ENCODE results near the gene KCNMA1. TPM values are rescaled to one million over a fixed set of nuclear protein-coding genes. Genes with fewer than 3 reads are reported as not detected.

KCNMA1 gene
- total RNA-seq, 1 donor from 2014 or later: 30.1 TPM

DNA sequence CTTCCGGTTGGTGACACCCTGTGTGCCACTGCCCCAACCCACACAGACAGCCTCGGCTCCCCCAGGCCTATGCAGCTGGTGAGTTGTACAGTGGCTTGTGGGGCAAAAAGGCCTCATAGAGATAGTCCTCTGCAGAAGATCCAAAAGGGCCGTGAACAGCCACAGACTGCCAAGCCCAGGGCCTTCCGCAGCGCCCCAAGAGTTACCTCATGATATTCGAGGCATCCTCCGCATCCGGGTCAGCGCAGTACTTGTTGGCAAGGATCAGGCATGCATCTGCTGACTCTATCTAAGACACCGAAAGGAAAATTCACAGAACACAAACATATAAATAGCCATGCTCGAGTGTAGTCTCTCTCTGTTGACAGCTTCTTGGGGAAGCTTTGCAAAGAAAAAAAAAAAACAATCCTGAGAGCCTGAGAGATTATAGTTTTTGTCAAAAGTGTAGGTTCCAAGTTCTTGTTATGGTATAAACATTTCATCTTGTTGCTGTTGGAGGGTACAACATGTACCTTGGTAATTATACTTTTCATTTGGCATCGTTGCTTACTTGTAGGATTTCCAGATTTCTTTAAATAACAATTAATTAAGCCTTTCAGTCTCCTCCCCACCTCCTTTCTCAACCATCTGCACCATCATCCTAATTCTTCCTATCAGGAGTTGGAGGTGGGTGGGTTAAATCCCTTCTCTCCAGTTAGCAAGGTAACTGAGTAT is 553.0 kb downstream of the KCNMA1 start:
- H3K9me3 Mint-ChIP-seq: no peaks in the 10 kb centered on the region
- no peak for DNase-seq (ENCODE audit: extremely low spot score, unreplicated experiment)
- no peak overlapping the region for H3K4me3 Mint-ChIP-seq
- peaks cover 9% of the 10 kb centered on the region for H3K36me3 Mint-ChIP-seq
- no peak overlapping the region for H3K27ac Mint-ChIP-seq
- peaks cover 17% of the 10 kb centered on the region for H3K4me1 Mint-ChIP-seq (ENCODE audit: unreplicated experiment)
- TF ChIP-seq, protein P1, sequence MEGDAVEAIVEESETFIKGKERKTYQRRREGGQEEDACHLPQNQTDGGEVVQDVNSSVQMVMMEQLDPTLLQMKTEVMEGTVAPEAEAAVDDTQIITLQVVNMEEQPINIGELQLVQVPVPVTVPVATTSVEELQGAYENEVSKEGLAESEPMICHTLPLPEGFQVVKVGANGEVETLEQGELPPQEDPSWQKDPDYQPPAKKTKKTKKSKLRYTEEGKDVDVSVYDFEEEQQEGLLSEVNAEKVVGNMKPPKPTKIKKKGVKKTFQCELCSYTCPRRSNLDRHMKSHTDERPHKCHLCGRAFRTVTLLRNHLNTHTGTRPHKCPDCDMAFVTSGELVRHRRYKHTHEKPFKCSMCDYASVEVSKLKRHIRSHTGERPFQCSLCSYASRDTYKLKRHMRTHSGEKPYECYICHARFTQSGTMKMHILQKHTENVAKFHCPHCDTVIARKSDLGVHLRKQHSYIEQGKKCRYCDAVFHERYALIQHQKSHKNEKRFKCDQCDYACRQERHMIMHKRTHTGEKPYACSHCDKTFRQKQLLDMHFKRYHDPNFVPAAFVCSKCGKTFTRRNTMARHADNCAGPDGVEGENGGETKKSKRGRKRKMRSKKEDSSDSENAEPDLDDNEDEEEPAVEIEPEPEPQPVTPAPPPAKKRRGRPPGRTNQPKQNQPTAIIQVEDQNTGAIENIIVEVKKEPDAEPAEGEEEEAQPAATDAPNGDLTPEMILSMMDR (conservative IDR thresholded peaks at IDR 0.05): no peak
- H3K27me3 Mint-ChIP-seq: peaks cover 3% of the 10 kb centered on the region

DNA sequence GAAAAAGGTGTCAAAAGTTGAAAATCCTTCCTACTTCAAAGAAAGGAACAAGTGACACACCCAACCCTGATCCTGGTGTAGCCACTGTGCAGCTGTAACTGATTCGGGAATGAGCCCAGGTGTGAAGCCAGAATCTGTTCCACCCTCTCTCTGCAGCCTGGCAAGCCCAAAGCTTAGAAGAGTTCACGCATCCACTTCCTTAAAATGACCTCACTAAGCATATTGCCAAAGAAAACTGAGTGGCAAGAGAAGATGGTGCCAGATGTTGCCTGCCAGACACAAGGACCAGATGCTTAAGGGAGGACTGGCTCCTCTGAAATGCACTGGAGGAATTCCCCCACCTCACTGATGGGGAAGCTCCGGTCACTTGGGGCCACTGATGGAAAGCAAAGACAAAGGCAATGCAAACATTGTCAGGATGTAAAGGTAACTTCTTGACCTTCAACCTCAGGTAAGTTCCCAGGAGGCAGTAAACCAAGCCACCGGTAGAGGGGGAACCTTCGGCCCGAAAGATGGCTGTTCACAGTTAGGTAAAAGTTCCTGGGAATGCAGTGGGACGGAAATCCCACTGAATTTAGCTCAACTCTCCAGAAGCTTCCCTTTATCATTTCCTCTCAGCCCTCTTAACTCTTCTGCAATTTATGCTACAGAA is 554.9 kb downstream of the KCNMA1 start:
- no peak for DNase-seq (ENCODE audit: extremely low spot score, unreplicated experiment)
- Mint-ChIP-seq H3K4me3 (no peak overlapping the region), H3K36me3 (peaks cover 6% of the 10 kb centered on the region), H3K27ac (no peak overlapping the region), H3K4me1 (ENCODE audit: unreplicated experiment) (peaks cover 17% of the 10 kb centered on the region), H3K27me3 (no peaks in the 10 kb centered on the region), H3K9me3 (no peaks in the 10 kb centered on the region)
- TF ChIP-seq, protein P1 (conservative IDR thresholded peaks at IDR 0.05): peak; percentile 50

DNA sequence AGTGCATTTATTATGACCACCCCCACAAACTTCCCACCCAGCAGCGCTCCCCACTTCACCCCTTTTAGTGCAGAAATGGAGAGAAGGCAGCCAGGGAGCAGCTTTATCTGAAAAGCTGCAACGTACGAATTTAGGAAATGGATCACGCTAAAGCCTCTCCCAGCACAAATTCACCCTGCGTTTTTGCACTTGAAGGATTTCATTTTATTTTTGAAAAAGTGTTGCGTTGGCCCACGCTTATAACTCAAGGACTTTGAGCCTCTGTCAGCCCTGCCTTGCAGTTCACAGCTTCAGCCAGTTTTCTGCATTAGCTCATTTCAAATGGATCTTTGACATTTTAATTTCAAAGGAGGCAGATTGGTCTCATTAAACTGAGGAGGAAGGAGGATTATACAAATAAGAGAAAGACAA is 556.1 kb downstream of the KCNMA1 start:
- DNase-seq (ENCODE audit: extremely low spot score, unreplicated experiment): no peak
- H3K27ac Mint-ChIP-seq: no peak overlapping the region
- peaks cover 17% of the 10 kb centered on the region for H3K4me1 Mint-ChIP-seq (ENCODE audit: unreplicated experiment)
- peaks cover 10% of the 10 kb centered on the region for H3K36me3 Mint-ChIP-seq
- no peaks in the 10 kb centered on the region for H3K9me3 Mint-ChIP-seq
- no peak overlapping the region for H3K4me3 Mint-ChIP-seq
- peaks cover 7% of the 10 kb centered on the region for H3K27me3 Mint-ChIP-seq
- TF ChIP-seq, protein P1 (conservative IDR thresholded peaks at IDR 0.05): no peak

DNA sequence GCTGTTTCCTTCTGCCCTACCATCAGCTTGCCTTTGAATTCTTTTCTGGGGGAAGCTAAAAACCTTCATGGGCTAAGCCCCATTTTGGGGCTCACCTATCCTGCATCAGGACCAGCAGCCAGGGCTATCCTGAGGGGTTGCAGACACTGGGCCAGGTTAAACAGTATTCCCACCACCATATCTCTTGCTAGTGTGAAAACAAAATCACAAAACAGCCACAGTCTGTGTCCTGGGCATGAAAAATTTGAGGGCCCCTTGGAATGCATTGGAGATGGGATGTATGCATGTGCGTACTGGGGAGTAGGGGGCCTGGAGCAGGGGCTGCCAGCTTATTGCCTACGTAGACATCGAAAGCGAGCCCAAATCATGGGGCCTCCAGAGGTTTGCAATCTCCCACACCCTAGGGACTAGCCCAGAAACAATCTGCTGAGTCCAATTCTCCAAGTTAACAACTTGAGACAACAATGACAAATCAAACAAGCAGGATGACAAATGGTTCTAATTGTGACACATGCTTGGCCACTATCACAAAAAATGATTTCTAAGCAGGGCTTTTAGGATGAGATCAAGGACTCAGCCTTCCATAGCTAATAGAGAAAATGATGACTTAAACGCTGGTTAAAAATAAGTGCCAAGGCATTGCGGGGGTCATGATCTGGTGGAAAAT is 557.1 kb downstream of the KCNMA1 start:
- H3K9me3 Mint-ChIP-seq: no peaks in the 10 kb centered on the region
- peaks cover 7% of the 10 kb centered on the region for H3K36me3 Mint-ChIP-seq
- no peak for DNase-seq (ENCODE audit: extremely low spot score, unreplicated experiment)
- peaks cover 17% of the 10 kb centered on the region for H3K4me1 Mint-ChIP-seq (ENCODE audit: unreplicated experiment)
- H3K27me3 Mint-ChIP-seq: peaks cover 8% of the 10 kb centered on the region
- TF ChIP-seq, protein P1 (conservative IDR thresholded peaks at IDR 0.05): no peak
- H3K4me3 Mint-ChIP-seq: no peak overlapping the region
- no peak overlapping the region for H3K27ac Mint-ChIP-seq

DNA sequence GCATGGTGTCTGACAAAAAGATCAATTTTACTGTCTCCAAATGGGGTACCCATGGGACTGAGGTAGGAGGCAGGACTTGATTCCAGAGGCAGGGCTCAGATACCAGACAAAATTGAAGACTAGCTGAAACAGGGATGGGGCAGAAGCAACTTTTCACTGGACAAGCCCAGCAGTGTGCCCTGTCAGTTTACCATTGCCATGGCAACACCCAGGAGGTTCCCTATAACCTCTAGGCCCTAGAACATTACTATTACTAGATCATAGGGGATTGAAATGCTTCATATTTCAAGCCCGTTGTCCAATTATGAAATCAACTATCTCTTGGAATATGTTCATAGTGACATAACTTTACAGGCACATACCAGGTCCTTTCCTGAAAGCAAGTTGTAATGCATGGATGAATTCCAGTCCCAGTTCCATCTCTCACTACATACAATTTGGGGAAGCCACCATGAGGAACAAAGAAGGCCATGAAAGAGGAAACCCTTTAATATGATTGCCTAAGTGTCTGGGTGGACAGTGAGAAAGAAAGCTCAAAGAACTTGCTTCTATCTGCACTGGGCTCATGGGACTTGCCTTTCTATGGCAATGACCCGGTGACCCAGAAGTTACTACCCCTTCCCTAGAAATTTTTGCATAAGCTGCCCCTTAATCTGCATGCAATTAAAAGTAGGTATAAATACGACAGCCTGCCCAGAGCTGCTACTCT is 557.9 kb downstream of the KCNMA1 start:
- peaks cover 10% of the 10 kb centered on the region for H3K27me3 Mint-ChIP-seq
- H3K27ac Mint-ChIP-seq: no peak overlapping the region
- DNase-seq (ENCODE audit: extremely low spot score, unreplicated experiment): no peak
- TF ChIP-seq, protein P1 (conservative IDR thresholded peaks at IDR 0.05): no peak
- no peaks in the 10 kb centered on the region for H3K9me3 Mint-ChIP-seq
- peaks cover 19% of the 10 kb centered on the region for H3K4me1 Mint-ChIP-seq (ENCODE audit: unreplicated experiment)
- no peak overlapping the region for H3K4me3 Mint-ChIP-seq
- H3K36me3 Mint-ChIP-seq: peaks cover 7% of the 10 kb centered on the region
